H1 (cell line): Measurements from ENCODE around the gene COX6A1. TPM values are rescaled to one million over a fixed set of nuclear protein-coding genes. Genes with fewer than 3 reads are reported as not detected.

Source experiments
- CTCF ChIA-PET: fragments of 300-600 bp; sonication (Branson Sonifier 250); formaldehyde crosslinking; loops from one replicate; lab custom pipeline; 2021; ENCODE audit not compliant: partially characterized antibody; lab: Charles Lee
- POLR2A ChIA-PET: fragments of 300-600 bp; sonication (Branson Sonifier 250); formaldehyde crosslinking; loops from one replicate; lab custom pipeline; 2021; ENCODE audit warnings: inconsistent platforms; ENCODE audit not compliant: partially characterized antibody; lab: Charles Lee
- DNase-seq, 2 experiments: peaks; one replicate each; pipeline versions ENCODE4 v3.0.0 to v3.0.0-alpha.2; 2010 to 2022; ENCODE audit warnings: low spot score in 2 of 2, low read depth in 1 of 2, mixed read lengths in 1 of 2
- FAIRE-seq: peaks from 2 replicates; lab custom pipeline; 2011; peaks lifted over from hg19 to GRCh38; lab: Jason Lieb, UNC
- H2AFZ ChIP-seq: 2 replicates; pipeline ENCODE4 v1.8.1; 2012; ENCODE audit warnings: low read length, inconsistent platforms
- H2AK5ac ChIP-seq: 2 replicates; pipeline ENCODE4 v1.6.1; 2013; ENCODE audit warnings: low read depth, low read length
- H2BK120ac ChIP-seq: replicated peaks from 2 replicates; pipeline ENCODE3; 2013; ENCODE audit warnings: low read depth, low read length, inconsistent platforms
- H2BK12ac ChIP-seq: 2 replicates; pipeline ENCODE4 v1.6.1; 2013; ENCODE audit warnings: low read depth, low read length
- H2BK15ac ChIP-seq: 2 replicates; pipeline ENCODE4 v1.6.1; 2013; ENCODE audit warnings: low read length
- H2BK20ac ChIP-seq: 2 replicates; pipeline ENCODE4 v1.6.1; 2013; ENCODE audit warnings: low read length
- H2BK5ac ChIP-seq: 2 replicates; pipeline ENCODE4 v1.6.1; 2013; ENCODE audit warnings: low read depth, low read length
- H3K14ac ChIP-seq: 2 replicates; pipeline ENCODE4 v1.6.1; 2013; ENCODE audit warnings: inconsistent platforms; ENCODE audit not compliant: insufficient read length
- H3K18ac ChIP-seq: 2 replicates; pipeline ENCODE4 v1.6.1; 2013; ENCODE audit warnings: low read length; ENCODE audit errors: extremely low read depth
- H3K23ac ChIP-seq: 2 replicates; pipeline ENCODE4 v1.6.1; 2013; ENCODE audit warnings: inconsistent platforms; ENCODE audit not compliant: insufficient read length
- H3K23me2 ChIP-seq: 2 replicates; pipeline ENCODE4 v1.6.1; 2013; ENCODE audit warnings: low read depth, low read length
- H3K27ac ChIP-seq: 2 replicates; pipeline ENCODE4 v1.6.1; 2011; ENCODE audit warnings: low read depth, low read length, inconsistent platforms
- H3K27me3 ChIP-seq, 4 experiments: replicated peaks in 1 of 4; 1 replicate in 1 of 4; 2 replicates in 3 of 4; pipeline versions ENCODE4 v1.6.1 to v1.8.1; 2011 to 2013; ENCODE audit warnings: low read length in 3 of 4, mild to moderate bottlenecking in 3 of 4, inconsistent platforms in 2 of 4, mixed read lengths in 2 of 4, moderate library complexity in 1 of 4; ENCODE audit not compliant: control insufficient read depth in 3 of 4, insufficient read depth in 3 of 4; ENCODE audit errors: extremely low read depth in 1 of 4
- H3K36me3 ChIP-seq, 4 experiments: 2 replicates each; pipeline versions ENCODE4 v1.6.1 to v1.8.1; 2011 to 2013; ENCODE audit warnings: mild to moderate bottlenecking in 4 of 4, low read length in 3 of 4, moderate library complexity in 2 of 4, control low read depth in 1 of 4, inconsistent platforms in 1 of 4; ENCODE audit not compliant: insufficient read depth in 4 of 4, control insufficient read depth in 2 of 4
- H3K4ac ChIP-seq: replicated peaks from 2 replicates; pipeline ENCODE3; 2013; ENCODE audit warnings: low read length, low read depth, mixed read lengths, inconsistent platforms; ENCODE audit not compliant: insufficient read length
- H3K4me1 ChIP-seq, 4 experiments: replicated peaks in 1 of 4; 1 replicate in 1 of 4; 2 replicates in 3 of 4; pipeline versions ENCODE4 v1.6.1 to v1.8.1; 2011 to 2013; ENCODE audit warnings: low read length in 3 of 4, inconsistent platforms in 2 of 4, mixed read lengths in 1 of 4; ENCODE audit not compliant: insufficient read depth in 4 of 4, control insufficient read depth in 3 of 4
- H3K4me2 ChIP-seq, 2 experiments: 2 replicates each; pipeline versions ENCODE4 v1.6.1 to v1.8.1; 2011 to 2013; ENCODE audit warnings: low read depth in 2 of 2, low read length in 2 of 2, control low read depth in 1 of 2, inconsistent platforms in 1 of 2, mild to moderate bottlenecking in 1 of 2; ENCODE audit not compliant: insufficient read depth in 1 of 2
- H3K4me3 ChIP-seq, 4 experiments: fragments of 200-600, 300-600 bp in 1 of 4; sonication (generic), shearing (Covaris generic), sonication (Bioruptor Twin) in 1 of 4; 2 replicates each; pipeline versions ENCODE4 v1.5.1 to v1.8.1; 2011 to 2016; ENCODE audit warnings: low read length in 4 of 4, low read depth in 3 of 4, control low read depth in 2 of 4, inconsistent platforms in 2 of 4, mild to moderate bottlenecking in 2 of 4, mixed read lengths in 1 of 4, moderate library complexity in 1 of 4; ENCODE audit not compliant: insufficient read depth in 2 of 4; ENCODE audit errors: extremely low read depth in 1 of 4
- H3K56ac ChIP-seq: replicated peaks from 2 replicates; pipeline ENCODE3; 2013; ENCODE audit warnings: low read depth, mild to moderate bottlenecking, mixed read lengths, low read length, inconsistent platforms; ENCODE audit not compliant: insufficient read length
- H3K79me1 ChIP-seq: 2 replicates; pipeline ENCODE4 v1.6.1; 2013; ENCODE audit warnings: low read depth, low read length, control low read depth
- H3K79me2 ChIP-seq, 2 experiments: 2 replicates each; pipeline versions ENCODE4 v1.6.1 to v1.8.1; 2012 to 2013; ENCODE audit warnings: low read length in 2 of 2, mild to moderate bottlenecking in 2 of 2, inconsistent platforms in 1 of 2; ENCODE audit not compliant: insufficient read depth in 2 of 2, control insufficient read depth in 1 of 2
- H3K9ac ChIP-seq, 4 experiments: replicated peaks in 1 of 4; 1 replicate in 1 of 4; 2 replicates in 3 of 4; pipeline versions ENCODE4 v1.6.1 to v1.8.1; 2011 to 2013; ENCODE audit warnings: low read depth in 3 of 4, low read length in 3 of 4, control low read depth in 2 of 4, mild to moderate bottlenecking in 2 of 4, moderate library complexity in 2 of 4, inconsistent platforms in 1 of 4; ENCODE audit errors: extremely low read depth in 1 of 4
- H3K9me3 ChIP-seq, 2 experiments: 2 replicates each; pipeline versions ENCODE4 v1.6.1 to v1.8.1; 2012 to 2013; ENCODE audit warnings: mild to moderate bottlenecking in 2 of 2, moderate library complexity in 2 of 2, control low read depth in 1 of 2, inconsistent platforms in 1 of 2, low read depth in 1 of 2, low read length in 1 of 2, mixed read lengths in 1 of 2; ENCODE audit not compliant: insufficient read depth in 2 of 2
- H4K20me1 ChIP-seq, 2 experiments: replicated peaks in 1 of 2; 2 replicates each; pipeline versions ENCODE3 to v1.8.1; 2011 to 2013; ENCODE audit warnings: inconsistent platforms in 2 of 2, low read length in 2 of 2, mild to moderate bottlenecking in 1 of 2; ENCODE audit not compliant: insufficient read depth in 2 of 2, control insufficient read depth in 1 of 2
- H4K5ac ChIP-seq: 2 replicates; pipeline ENCODE4 v1.6.1; 2013; ENCODE audit warnings: low read length, low read depth, mixed read lengths, inconsistent platforms; ENCODE audit not compliant: insufficient read length
- H4K8ac ChIP-seq: 2 replicates; pipeline ENCODE4 v1.8.0; 2013; ENCODE audit warnings: mild to moderate bottlenecking, moderate library complexity, low read length, inconsistent platforms; ENCODE audit not compliant: insufficient read depth; ENCODE audit errors: extremely low read depth
- H4K91ac ChIP-seq: replicated peaks from 2 replicates; pipeline ENCODE3; 2013; ENCODE audit warnings: low read length, mixed read lengths, inconsistent platforms; ENCODE audit not compliant: insufficient read length
- KDM1A ChIP-seq: fragments of 200-600, 300-600 bp; sonication (generic); IDR thresholded peaks from 2 replicates; pipeline ENCODE4 v1.7.1; 2016; ENCODE audit warnings: mild to moderate bottlenecking, low read length, borderline replicate concordance
- TAF1 ChIP-seq: IDR thresholded peaks from 2 replicates; pipeline ENCODE4 v1.6.1; 2011; ENCODE audit warnings: mild to moderate bottlenecking, low read depth, low read length
- WGBS, 2 experiments: shearing (Covaris generic) in 1 of 2; methylation state at CpG; one replicate each; pipeline versions ENCODE4 v1.1.6 to v1.1.7; 2013 to 2015; ENCODE audit warnings: low lambda C conversion rate in 2 of 2, mixed read lengths in 2 of 2, inconsistent platforms in 1 of 2, low coverage in 1 of 2, missing lambda C conversion rate in 1 of 2; ENCODE audit not compliant: insufficient replicate concordance in 2 of 2, insufficient coverage in 1 of 2, insufficient read length in 1 of 2; ENCODE audit errors: extremely low coverage in 1 of 2, missing lambda C conversion rate in 1 of 2; 5-methylcytosine and 5-hydroxymethylcytosine counted together
- polyA plus RNA-seq, 7 experiments: library from polyadenylated mRNA; depleted of rRNA in 3 of 7; stranded (reverse) in 5 of 7; unstranded in 2 of 7; fragments of >200 nt in 5 of 7; fragments of 200-250 nt in 2 of 7; gene quantifications; 1 replicate in 5 of 7; 2 replicates in 1 of 7; 4 replicates in 1 of 7; pipeline versions ENCODE4 v1.2.1 to v1.2.3, GENCODE V29; 2011 to 2013; ENCODE audit warnings: missing spikeins in 2 of 7, mixed read lengths in 2 of 7
- total RNA-seq: library from RNA; stranded (reverse); fragmentation: NEBNext Ultra II Directional; extraction: Animal tissue kit (Norgen Biotek cat#: 25700); gene quantifications from 2 replicates; pipeline ENCODE4 v1.2.1, GENCODE V29; 2021

The COX6A1 gene
- total and polyA plus RNA-seq, 2 of the 8 experiments (the other 6 are each of a cell fraction or from before 2014, with no cell fraction given): 437 to 2,792 TPM

DNA sequence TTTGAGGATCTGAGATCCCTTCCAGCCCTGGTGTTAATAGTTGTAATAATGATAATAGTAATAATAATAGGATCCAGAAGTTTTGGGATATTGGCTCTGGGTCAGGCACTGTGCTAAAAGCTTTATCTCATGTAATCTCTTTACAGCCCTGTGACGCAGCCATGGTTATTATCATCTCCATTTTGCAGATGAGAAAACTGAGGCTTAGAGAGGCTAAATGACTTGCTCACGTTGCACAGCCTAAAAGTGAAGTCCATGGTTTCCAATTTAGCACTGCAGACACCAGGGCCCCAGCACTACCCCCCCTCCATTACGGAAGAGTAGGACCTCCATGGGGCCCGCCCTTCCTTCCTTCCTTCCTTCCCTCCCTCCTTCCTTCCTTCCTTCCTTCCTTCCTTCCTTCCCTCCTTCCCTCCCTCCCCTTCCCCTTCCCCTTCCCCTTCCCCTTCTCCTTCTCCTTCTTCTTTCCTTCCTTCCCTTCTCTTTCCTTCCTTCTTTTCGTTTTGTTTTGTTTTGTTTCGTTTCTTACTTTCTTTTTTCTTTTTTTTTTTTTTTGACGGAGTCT lies 14.9 kb upstream of the COX6A1 start:
- WGBS, 2 experiments: 85% methylated on average over 3 of the region's 7 CpGs; no CpG with 5 or more reads in 1 of the 2 experiments
- POLR2A ChIA-PET: interaction anchor here (0.7 to 1.7 kb wide), 3 partner anchors 15 to 56 kb away, joined by 3 to 4 read pairs (median 4); partner anchors contain the start of gene COX6A1
- Histone ChIP-seq H3K36me3 (no peaks in the 10 kb centered on the region), H3K23me2 (no peaks in the 10 kb centered on the region), H3K9ac (no peak overlapping the region), H2BK15ac (no peak overlapping the region), H3K4me2 (no peak overlapping the region), H3K9me3 (no peaks in the 10 kb centered on the region), H3K18ac (no peak overlapping the region), H3K27me3 (no peaks in the 10 kb centered on the region), H3K4ac (no peak overlapping the region), H3K14ac (no peak overlapping the region), H4K91ac (no peak overlapping the region), H4K20me1 (no peaks in the 10 kb centered on the region), H3K27ac (no peak overlapping the region), H4K8ac (no peak overlapping the region), H2BK12ac (no peak overlapping the region), H3K23ac (no peak overlapping the region), H4K5ac (no peak overlapping the region), H3K56ac (no peak overlapping the region), H3K4me3 (no peak overlapping the region), H3K79me2 (no peaks in the 10 kb centered on the region), H2AFZ (no peak overlapping the region), H3K4me1 (peaks cover 0 to 4% (median 0%) of the 10 kb centered on the region in 4 experiments; a peak in 1 of 7 replicates), H2BK5ac (no peak overlapping the region), H2BK120ac (no peak overlapping the region), H2AK5ac (no peak overlapping the region), H3K79me1 (no peaks in the 10 kb centered on the region), H2BK20ac (no peak overlapping the region)
- no peak for FAIRE-seq
- CTCF ChIA-PET: interaction anchor here (0.6 to 2.0 kb wide), 9 partner anchors 15 to 96 kb away, joined by 3 to 15 read pairs (median 4); partner anchors contain the start of gene COX6A1
- TF ChIP-seq TAF1 (no peak), KDM1A (0 out of 2 replicates have a peak, but pooled peaks have one; percentile 43)
- DNase-seq: no peak
